GM23338 (cell line): ENCODE results near the gene SUSD1. TPM values are rescaled to one million over a fixed set of nuclear protein-coding genes. Genes with fewer than 3 reads are reported as not detected.

Experiments used
- ATAC-seq: fragments of 200-7000 bp; cut with Tn5 transposase; 3 replicates; pipeline ENCODE4 v1.9.1; 2020
- DNase-seq: peaks from one replicate; pipeline ENCODE4 v3.0.0-alpha.2; 2015; ENCODE audit warnings: low spot score
- H2AFZ ChIP-seq: fragments of 200-600 bp; sonication (generic); 2 replicates; pipeline ENCODE4 v1.8.0; 2016; ENCODE audit warnings: antibody characterized with exemption, mild to moderate bottlenecking, moderate library complexity
- H3F3A ChIP-seq: fragments of 200-600 bp; sonication (generic); replicated peaks from 2 replicates; pipeline ENCODE4 v1.8.0; 2017; ENCODE audit warnings: antibody characterized with exemption, mixed run types, low read depth
- H3K27ac ChIP-seq: fragments of 200-600 bp; sonication (generic); 2 replicates; pipeline ENCODE4 v1.6.1; 2016; ENCODE audit warnings: low read depth
- H3K27me3 ChIP-seq: fragments of 200-600 bp; sonication (generic); 2 replicates; pipeline ENCODE4 v1.8.0; 2016; ENCODE audit warnings: mild to moderate bottlenecking, mixed run types, moderate library complexity; ENCODE audit not compliant: insufficient read depth
- H3K36me3 ChIP-seq: fragments of 200-600 bp; sonication (generic); 2 replicates; pipeline ENCODE4 v1.8.0; 2016; ENCODE audit warnings: mild to moderate bottlenecking; ENCODE audit not compliant: insufficient read depth
- H3K4me1 ChIP-seq: fragments of 200-600 bp; sonication (generic); 2 replicates; pipeline ENCODE4 v1.8.0; 2016; ENCODE audit warnings: mild to moderate bottlenecking, moderate library complexity; ENCODE audit not compliant: insufficient read depth
- H3K4me2 ChIP-seq: fragments of 200-600 bp; sonication (generic); 2 replicates; pipeline ENCODE4 v1.7.1; 2017; ENCODE audit warnings: mixed run types
- H3K4me3 ChIP-seq: fragments of 200-600 bp; sonication (generic); 2 replicates; pipeline ENCODE4 v1.6.1; 2016; ENCODE audit warnings: mixed run types
- H3K79me2 ChIP-seq: fragments of 200-600 bp; sonication (generic); replicated peaks from 2 replicates; pipeline ENCODE4 v1.8.0; 2017; ENCODE audit warnings: mild to moderate bottlenecking; ENCODE audit not compliant: insufficient read depth
- H3K9me2 ChIP-seq: fragments of 200-600 bp; sonication (generic); 2 replicates; pipeline ENCODE4 v1.8.0; 2017; ENCODE audit not compliant: insufficient read depth
- H4K20me1 ChIP-seq: fragments of 200-600 bp; sonication (generic); replicated peaks from 2 replicates; pipeline ENCODE4 v1.8.0; 2017; ENCODE audit warnings: mild to moderate bottlenecking; ENCODE audit not compliant: insufficient read depth
- H3K27ac Mint-ChIP-seq: 2 replicates; pipeline ENCODE4 v1.8.0; 2020; ENCODE audit warnings: inconsistent platforms, mild to moderate bottlenecking, moderate library complexity, mixed read lengths
- H3K27me3 Mint-ChIP-seq: 3 replicates; pipeline ENCODE4 v1.8.0; 2022; ENCODE audit warnings: low read depth, mild to moderate bottlenecking, moderate library complexity, mixed read lengths, inconsistent platforms; ENCODE audit not compliant: insufficient read depth, poor library complexity
- H3K36me3 Mint-ChIP-seq: 3 replicates; pipeline ENCODE4 v1.8.0; 2021; ENCODE audit warnings: low read depth, mild to moderate bottlenecking, inconsistent platforms, moderate library complexity, mixed read lengths
- H3K4me1 Mint-ChIP-seq: 3 replicates; pipeline ENCODE4 v1.8.0; 2020; ENCODE audit warnings: mild to moderate bottlenecking, inconsistent platforms, mixed read lengths
- H3K4me3 Mint-ChIP-seq: 3 replicates; pipeline ENCODE4 v1.8.0; 2021; ENCODE audit warnings: moderate library complexity, mild to moderate bottlenecking, inconsistent platforms, mixed read lengths
- H3K9me3 Mint-ChIP-seq: 3 replicates; pipeline ENCODE4 v1.8.0; 2020; ENCODE audit warnings: moderate library complexity, mild to moderate bottlenecking, inconsistent platforms, mixed read lengths
- CREB1 ChIP-seq: fragments of 250-450 bp; sonication (Bioruptor Pico); IDR thresholded peaks from 2 replicates; pipeline ENCODE4 v1.5.0; 2020; ENCODE audit warnings: low read depth, mild to moderate bottlenecking, moderate library complexity
- EZH2 ChIP-seq: fragments of 200-600 bp; sonication (generic); IDR thresholded peaks from one replicate; pipeline ENCODE4 v1.8.0; 2017; ENCODE audit warnings: antibody characterized with exemption, mild to moderate bottlenecking, low read depth; ENCODE audit not compliant: unreplicated experiment
- EZH2phosphoT487 ChIP-seq: fragments of 200-600 bp; sonication (generic); IDR thresholded peaks from one replicate; pipeline ENCODE4 v1.8.1; 2018; ENCODE audit warnings: antibody characterized with exemption; ENCODE audit not compliant: unreplicated experiment
- JUNB ChIP-seq: IDR thresholded peaks from one replicate; pipeline ENCODE4 v1.6.1; 2016; ENCODE audit warnings: antibody characterized with exemption; ENCODE audit not compliant: unreplicated experiment
- NANOG ChIP-seq: IDR thresholded peaks from 2 replicates; pipeline ENCODE4 v1.6.1; 2016; ENCODE audit warnings: antibody characterized with exemption, borderline replicate concordance
- POLR2AphosphoS5 ChIP-seq: IDR thresholded peaks from 2 replicates; pipeline ENCODE4 v1.6.1; 2016; ENCODE audit warnings: antibody characterized with exemption, low read depth
- STAT1 ChIP-seq: IDR thresholded peaks from one replicate; pipeline ENCODE4 v1.6.1; 2016; ENCODE audit warnings: antibody characterized with exemption; ENCODE audit not compliant: unreplicated experiment
- ZNF114 ChIP-seq: fragments of 250-450 bp; sonication (Bioruptor Pico); IDR thresholded peaks from 2 replicates; pipeline ENCODE4 v1.5.0; 2020; ENCODE audit warnings: mild to moderate bottlenecking, moderate library complexity
- ZNF331 ChIP-seq: fragments of 250-450 bp; sonication (Bioruptor Pico); IDR thresholded peaks from 2 replicates; pipeline ENCODE4 v1.5.0; 2020; ENCODE audit warnings: low read depth, mild to moderate bottlenecking, moderate library complexity
- polyA plus RNA-seq: library from polyadenylated mRNA; unstranded; fragments of >200 nt; fragmentation: Nextera tagmentation; extraction: Ambion mirVana; gene quantifications from 2 replicates; pipeline ENCODE4 v1.2.1, GENCODE V29; 2016
- total RNA-seq: library from RNA; depleted of rRNA; stranded (reverse); fragments of >200 nt; shearing (Covaris generic); gene quantifications from 2 replicates; pipeline ENCODE4 v1.2.3, GENCODE V29; 2014
- TF ChIP-seq, protein P1 (sequence below), 2 experiments: fragments of 200-600 bp in 1 of 2; sonication (generic) in 1 of 2; conservative IDR thresholded peaks; 2 replicates each; pipeline versions ENCODE4 v1.5.1 to v1.6.1; 2016 to 2017; ENCODE audit warnings: antibody characterized with exemption in 2 of 2, low read depth in 2 of 2, mild to moderate bottlenecking in 2 of 2, moderate library complexity in 1 of 2
- TF ChIP-seq, protein P2 (sequence below): IDR thresholded peaks from one replicate; pipeline ENCODE4 v1.6.1; 2018; ENCODE audit warnings: antibody characterized with exemption; ENCODE audit not compliant: unreplicated experiment
- TF ChIP-seq, protein P3 (sequence below): IDR thresholded peaks from 2 replicates; pipeline ENCODE4 v1.6.1; 2016; ENCODE audit warnings: antibody characterized with exemption
- TF ChIP-seq, protein P4 (sequence below): fragments of 250-450 bp; sonication (Bioruptor Pico); IDR thresholded peaks from 2 replicates; pipeline ENCODE4 v1.5.0; 2020; ENCODE audit warnings: mild to moderate bottlenecking, moderate library complexity

SUSD1 gene
- total and polyA plus RNA-seq, 2 experiments from 2014 or later = 1.2 to 6.4 TPM

DNA sequence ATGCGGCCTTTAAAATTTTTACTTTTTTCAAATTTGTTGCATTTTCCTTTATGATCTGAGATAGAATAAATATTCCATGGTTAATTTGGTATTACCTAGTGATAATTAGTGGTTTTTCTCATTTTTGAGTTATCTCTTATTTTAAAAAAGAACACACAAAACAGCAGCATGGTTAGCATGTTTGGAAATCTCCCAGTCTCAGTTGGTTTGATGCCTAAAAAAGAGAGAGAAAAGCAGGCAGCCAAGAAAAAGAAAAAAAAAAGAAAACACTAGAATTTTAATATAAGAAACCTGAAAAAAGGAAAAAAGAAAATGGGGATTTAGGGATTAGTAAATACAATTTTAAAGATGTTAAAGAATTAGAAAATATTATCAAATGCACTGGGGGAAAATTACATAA lies 15.3 kb downstream of the SUSD1 start:
- H3K4me3 Mint-ChIP-seq = no peak overlapping the region
- no peaks in the 10 kb centered on the region for H3K36me3 Mint-ChIP-seq
- no peak overlapping the region for H2AFZ ChIP-seq
- H3K4me1 ChIP-seq = no peaks in the 10 kb centered on the region
- H3K36me3 ChIP-seq = no peaks in the 10 kb centered on the region
- H4K20me1 ChIP-seq = no peaks in the 10 kb centered on the region
- no peak for DNase-seq
- H3K4me3 ChIP-seq = no peak overlapping the region
- no peak overlapping the region for H3K27ac Mint-ChIP-seq
- H3K27me3 ChIP-seq = no peaks in the 10 kb centered on the region
- no peak overlapping the region for H3K27ac ChIP-seq
- no peaks in the 10 kb centered on the region for H3K79me2 ChIP-seq
- H3K4me1 Mint-ChIP-seq = no peaks in the 10 kb centered on the region
- no peak for TF ChIP-seq NANOG
- no peak for TF ChIP-seq EZH2
- TF ChIP-seq STAT1 = no peak
- TF ChIP-seq, protein P1, sequence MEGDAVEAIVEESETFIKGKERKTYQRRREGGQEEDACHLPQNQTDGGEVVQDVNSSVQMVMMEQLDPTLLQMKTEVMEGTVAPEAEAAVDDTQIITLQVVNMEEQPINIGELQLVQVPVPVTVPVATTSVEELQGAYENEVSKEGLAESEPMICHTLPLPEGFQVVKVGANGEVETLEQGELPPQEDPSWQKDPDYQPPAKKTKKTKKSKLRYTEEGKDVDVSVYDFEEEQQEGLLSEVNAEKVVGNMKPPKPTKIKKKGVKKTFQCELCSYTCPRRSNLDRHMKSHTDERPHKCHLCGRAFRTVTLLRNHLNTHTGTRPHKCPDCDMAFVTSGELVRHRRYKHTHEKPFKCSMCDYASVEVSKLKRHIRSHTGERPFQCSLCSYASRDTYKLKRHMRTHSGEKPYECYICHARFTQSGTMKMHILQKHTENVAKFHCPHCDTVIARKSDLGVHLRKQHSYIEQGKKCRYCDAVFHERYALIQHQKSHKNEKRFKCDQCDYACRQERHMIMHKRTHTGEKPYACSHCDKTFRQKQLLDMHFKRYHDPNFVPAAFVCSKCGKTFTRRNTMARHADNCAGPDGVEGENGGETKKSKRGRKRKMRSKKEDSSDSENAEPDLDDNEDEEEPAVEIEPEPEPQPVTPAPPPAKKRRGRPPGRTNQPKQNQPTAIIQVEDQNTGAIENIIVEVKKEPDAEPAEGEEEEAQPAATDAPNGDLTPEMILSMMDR (conservative IDR thresholded peaks at IDR 0.05; ENCODE audit: low read depth in 2 of 2) = no peak
- no peak for TF ChIP-seq ZNF331 (CRISPR knock-in tag)
- TF ChIP-seq, protein P2, sequence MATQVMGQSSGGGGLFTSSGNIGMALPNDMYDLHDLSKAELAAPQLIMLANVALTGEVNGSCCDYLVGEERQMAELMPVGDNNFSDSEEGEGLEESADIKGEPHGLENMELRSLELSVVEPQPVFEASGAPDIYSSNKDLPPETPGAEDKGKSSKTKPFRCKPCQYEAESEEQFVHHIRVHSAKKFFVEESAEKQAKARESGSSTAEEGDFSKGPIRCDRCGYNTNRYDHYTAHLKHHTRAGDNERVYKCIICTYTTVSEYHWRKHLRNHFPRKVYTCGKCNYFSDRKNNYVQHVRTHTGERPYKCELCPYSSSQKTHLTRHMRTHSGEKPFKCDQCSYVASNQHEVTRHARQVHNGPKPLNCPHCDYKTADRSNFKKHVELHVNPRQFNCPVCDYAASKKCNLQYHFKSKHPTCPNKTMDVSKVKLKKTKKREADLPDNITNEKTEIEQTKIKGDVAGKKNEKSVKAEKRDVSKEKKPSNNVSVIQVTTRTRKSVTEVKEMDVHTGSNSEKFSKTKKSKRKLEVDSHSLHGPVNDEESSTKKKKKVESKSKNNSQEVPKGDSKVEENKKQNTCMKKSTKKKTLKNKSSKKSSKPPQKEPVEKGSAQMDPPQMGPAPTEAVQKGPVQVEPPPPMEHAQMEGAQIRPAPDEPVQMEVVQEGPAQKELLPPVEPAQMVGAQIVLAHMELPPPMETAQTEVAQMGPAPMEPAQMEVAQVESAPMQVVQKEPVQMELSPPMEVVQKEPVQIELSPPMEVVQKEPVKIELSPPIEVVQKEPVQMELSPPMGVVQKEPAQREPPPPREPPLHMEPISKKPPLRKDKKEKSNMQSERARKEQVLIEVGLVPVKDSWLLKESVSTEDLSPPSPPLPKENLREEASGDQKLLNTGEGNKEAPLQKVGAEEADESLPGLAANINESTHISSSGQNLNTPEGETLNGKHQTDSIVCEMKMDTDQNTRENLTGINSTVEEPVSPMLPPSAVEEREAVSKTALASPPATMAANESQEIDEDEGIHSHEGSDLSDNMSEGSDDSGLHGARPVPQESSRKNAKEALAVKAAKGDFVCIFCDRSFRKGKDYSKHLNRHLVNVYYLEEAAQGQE = no peak
- TF ChIP-seq ZNF114 = no peak
- no peak for TF ChIP-seq POLR2AphosphoS5
- TF ChIP-seq, protein P3, sequence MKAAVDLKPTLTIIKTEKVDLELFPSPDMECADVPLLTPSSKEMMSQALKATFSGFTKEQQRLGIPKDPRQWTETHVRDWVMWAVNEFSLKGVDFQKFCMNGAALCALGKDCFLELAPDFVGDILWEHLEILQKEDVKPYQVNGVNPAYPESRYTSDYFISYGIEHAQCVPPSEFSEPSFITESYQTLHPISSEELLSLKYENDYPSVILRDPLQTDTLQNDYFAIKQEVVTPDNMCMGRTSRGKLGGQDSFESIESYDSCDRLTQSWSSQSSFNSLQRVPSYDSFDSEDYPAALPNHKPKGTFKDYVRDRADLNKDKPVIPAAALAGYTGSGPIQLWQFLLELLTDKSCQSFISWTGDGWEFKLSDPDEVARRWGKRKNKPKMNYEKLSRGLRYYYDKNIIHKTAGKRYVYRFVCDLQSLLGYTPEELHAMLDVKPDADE = no peak
- TF ChIP-seq CREB1 (CRISPR knock-in tag) = no peak
- TF ChIP-seq JUNB = no peak
- no peak for TF ChIP-seq EZH2phosphoT487
- TF ChIP-seq, protein P4, sequence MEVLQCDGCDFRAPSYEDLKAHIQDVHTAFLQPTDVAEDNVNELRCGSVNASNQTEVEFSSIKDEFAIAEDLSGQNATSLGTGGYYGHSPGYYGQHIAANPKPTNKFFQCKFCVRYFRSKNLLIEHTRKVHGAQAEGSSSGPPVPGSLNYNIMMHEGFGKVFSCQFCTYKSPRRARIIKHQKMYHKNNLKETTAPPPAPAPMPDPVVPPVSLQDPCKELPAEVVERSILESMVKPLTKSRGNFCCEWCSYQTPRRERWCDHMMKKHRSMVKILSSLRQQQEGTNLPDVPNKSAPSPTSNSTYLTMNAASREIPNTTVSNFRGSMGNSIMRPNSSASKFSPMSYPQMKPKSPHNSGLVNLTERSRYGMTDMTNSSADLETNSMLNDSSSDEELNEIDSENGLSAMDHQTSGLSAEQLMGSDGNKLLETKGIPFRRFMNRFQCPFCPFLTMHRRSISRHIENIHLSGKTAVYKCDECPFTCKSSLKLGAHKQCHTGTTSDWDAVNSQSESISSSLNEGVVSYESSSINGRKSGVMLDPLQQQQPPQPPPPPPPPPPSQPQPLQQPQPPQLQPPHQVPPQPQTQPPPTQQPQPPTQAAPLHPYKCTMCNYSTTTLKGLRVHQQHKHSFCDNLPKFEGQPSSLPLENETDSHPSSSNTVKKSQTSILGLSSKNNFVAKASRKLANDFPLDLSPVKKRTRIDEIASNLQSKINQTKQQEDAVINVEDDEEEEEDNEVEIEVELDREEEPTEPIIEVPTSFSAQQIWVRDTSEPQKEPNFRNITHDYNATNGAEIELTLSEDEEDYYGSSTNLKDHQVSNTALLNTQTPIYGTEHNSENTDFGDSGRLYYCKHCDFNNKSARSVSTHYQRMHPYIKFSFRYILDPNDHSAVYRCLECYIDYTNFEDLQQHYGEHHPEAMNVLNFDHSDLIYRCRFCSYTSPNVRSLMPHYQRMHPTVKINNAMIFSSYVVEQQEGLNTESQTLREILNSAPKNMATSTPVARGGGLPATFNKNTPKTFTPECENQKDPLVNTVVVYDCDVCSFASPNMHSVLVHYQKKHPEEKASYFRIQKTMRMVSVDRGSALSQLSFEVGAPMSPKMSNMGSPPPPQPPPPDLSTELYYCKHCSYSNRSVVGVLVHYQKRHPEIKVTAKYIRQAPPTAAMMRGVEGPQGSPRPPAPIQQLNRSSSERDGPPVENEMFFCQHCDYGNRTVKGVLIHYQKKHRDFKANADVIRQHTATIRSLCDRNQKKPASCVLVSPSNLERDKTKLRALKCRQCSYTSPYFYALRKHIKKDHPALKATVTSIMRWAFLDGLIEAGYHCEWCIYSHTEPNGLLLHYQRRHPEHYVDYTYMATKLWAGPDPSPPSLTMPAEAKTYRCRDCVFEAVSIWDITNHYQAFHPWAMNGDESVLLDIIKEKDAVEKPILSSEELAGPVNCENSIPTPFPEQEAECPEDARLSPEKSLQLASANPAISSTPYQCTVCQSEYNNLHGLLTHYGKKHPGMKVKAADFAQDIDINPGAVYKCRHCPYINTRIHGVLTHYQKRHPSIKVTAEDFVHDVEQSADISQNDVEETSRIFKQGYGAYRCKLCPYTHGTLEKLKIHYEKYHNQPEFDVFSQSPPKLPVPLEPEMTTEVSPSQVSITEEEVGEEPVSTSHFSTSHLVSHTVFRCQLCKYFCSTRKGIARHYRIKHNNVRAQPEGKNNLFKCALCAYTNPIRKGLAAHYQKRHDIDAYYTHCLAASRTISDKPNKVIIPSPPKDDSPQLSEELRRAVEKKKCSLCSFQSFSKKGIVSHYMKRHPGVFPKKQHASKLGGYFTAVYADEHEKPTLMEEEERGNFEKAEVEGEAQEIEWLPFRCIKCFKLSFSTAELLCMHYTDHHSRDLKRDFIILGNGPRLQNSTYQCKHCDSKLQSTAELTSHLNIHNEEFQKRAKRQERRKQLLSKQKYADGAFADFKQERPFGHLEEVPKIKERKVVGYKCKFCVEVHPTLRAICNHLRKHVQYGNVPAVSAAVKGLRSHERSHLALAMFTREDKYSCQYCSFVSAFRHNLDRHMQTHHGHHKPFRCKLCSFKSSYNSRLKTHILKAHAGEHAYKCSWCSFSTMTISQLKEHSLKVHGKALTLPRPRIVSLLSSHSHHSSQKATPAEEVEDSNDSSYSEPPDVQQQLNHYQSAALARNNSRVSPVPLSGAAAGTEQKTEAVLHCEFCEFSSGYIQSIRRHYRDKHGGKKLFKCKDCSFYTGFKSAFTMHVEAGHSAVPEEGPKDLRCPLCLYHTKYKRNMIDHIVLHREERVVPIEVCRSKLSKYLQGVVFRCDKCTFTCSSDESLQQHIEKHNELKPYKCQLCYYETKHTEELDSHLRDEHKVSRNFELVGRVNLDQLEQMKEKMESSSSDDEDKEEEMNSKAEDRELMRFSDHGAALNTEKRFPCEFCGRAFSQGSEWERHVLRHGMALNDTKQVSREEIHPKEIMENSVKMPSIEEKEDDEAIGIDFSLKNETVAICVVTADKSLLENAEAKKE = no peak
- no peaks in the 10 kb centered on the region for H3F3A ChIP-seq
- H3K4me2 ChIP-seq = no peak overlapping the region
- H3K27me3 Mint-ChIP-seq = peaks cover 1% of the 10 kb centered on the region
- no peaks in the 10 kb centered on the region for H3K9me3 Mint-ChIP-seq
- no peak for ATAC-seq
- no peaks in the 10 kb centered on the region for H3K9me2 ChIP-seq
